IMR-90 (cell line): Measurements from ENCODE around the gene PACS1. TPM values are rescaled to one million over a fixed set of nuclear protein-coding genes. Genes with fewer than 3 reads are reported as not detected.

Source experiments
- ATAC-seq: fragments of 200-7000 bp; cut with Tn5 transposase; 2 replicates; pipeline ENCODE4 v1.9.1; 2020; ENCODE audit warnings: low read depth, mild to moderate bottlenecking, moderate library complexity
- BruUV-seq: library from RNA; stranded (reverse); fragments of 400-500 nt; replicated peaks from 2 replicates; lab custom pipeline; 2021; lab: Mats Ljungman, UMichigan
- CTCF ChIA-PET: fragments of 300-600 bp; formaldehyde crosslinking; extraction: SDS; loops from one replicate; lab custom pipeline; 2021; ENCODE audit warnings: antibody characterized with exemption; lab: Yijun Ruan, JAX
- POLR2A ChIA-PET: fragments of 300-600 bp; sonication (Branson Sonifier 250); formaldehyde crosslinking; loops from one replicate; lab custom pipeline; 2022; ENCODE audit warnings: antibody characterized with exemption; ENCODE audit not compliant: unreplicated experiment; lab: Charles Lee
- DNase-seq: peaks from one replicate; pipeline ENCODE4 v3.0.0; 2013
- H2AFZ ChIP-seq: replicated peaks from 2 replicates; pipeline ENCODE3; 2013; ENCODE audit warnings: low read length, mild to moderate bottlenecking; ENCODE audit not compliant: poor library complexity
- H2AK5ac ChIP-seq: 2 replicates; pipeline ENCODE4 v1.6.1; 2013; ENCODE audit warnings: low read depth, low read length, inconsistent platforms
- H2AK9ac ChIP-seq: replicated peaks from 2 replicates; pipeline ENCODE3; 2013; ENCODE audit warnings: mild to moderate bottlenecking, low read depth, low read length, moderate library complexity; ENCODE audit not compliant: poor library complexity
- H2BK120ac ChIP-seq: 2 replicates; pipeline ENCODE4 v1.6.1; 2013; ENCODE audit warnings: low read depth, low read length, inconsistent platforms
- H2BK15ac ChIP-seq: 3 replicates; pipeline ENCODE4 v1.6.1; 2013; ENCODE audit warnings: low read depth, low read length, inconsistent platforms
- H2BK20ac ChIP-seq: 2 replicates; pipeline ENCODE4 v1.6.1; 2013; ENCODE audit warnings: low read depth, mild to moderate bottlenecking, inconsistent platforms, low read length, moderate library complexity
- H2BK5ac ChIP-seq: 2 replicates; pipeline ENCODE4 v1.6.1; 2013; ENCODE audit warnings: mild to moderate bottlenecking, low read depth, low read length, inconsistent platforms; ENCODE audit not compliant: poor library complexity, severe bottlenecking
- H3K14ac ChIP-seq: replicated peaks from 2 replicates; pipeline ENCODE4 v1.6.1; 2013; ENCODE audit warnings: low read depth, low read length, inconsistent platforms
- H3K18ac ChIP-seq: 2 replicates; pipeline ENCODE4 v1.6.1; 2013; ENCODE audit warnings: low read depth, low read length, control low read depth
- H3K23ac ChIP-seq: 2 replicates; pipeline ENCODE4 v1.6.1; 2013; ENCODE audit warnings: low read depth, low read length, inconsistent platforms
- H3K27ac ChIP-seq: 2 replicates; pipeline ENCODE4 v1.5.1; 2013; ENCODE audit warnings: mild to moderate bottlenecking, control low read depth, low read length; ENCODE audit not compliant: insufficient read depth
- H3K27me3 ChIP-seq: 2 replicates; pipeline ENCODE4 v1.6.1; 2013; ENCODE audit warnings: low read length; ENCODE audit not compliant: control insufficient read depth, insufficient read depth
- H3K36me3 ChIP-seq: 2 replicates; pipeline ENCODE4 v1.6.1; 2013; ENCODE audit warnings: low read length, mixed read lengths; ENCODE audit not compliant: control insufficient read depth, insufficient read depth
- H3K4ac ChIP-seq: 2 replicates; pipeline ENCODE4 v1.6.1; 2013; ENCODE audit warnings: low read depth, low read length, inconsistent platforms
- H3K4me1 ChIP-seq: 2 replicates; pipeline ENCODE4 v1.6.1; 2013; ENCODE audit warnings: low read length, mixed read lengths; ENCODE audit not compliant: control insufficient read depth, insufficient read depth
- H3K4me2 ChIP-seq: 2 replicates; pipeline ENCODE4 v1.6.1; 2013; ENCODE audit warnings: low read depth, mild to moderate bottlenecking, control low read depth, low read length, moderate library complexity
- H3K4me3 ChIP-seq: 2 replicates; pipeline ENCODE4 v1.5.1; 2013; ENCODE audit warnings: low read depth, mild to moderate bottlenecking, control low read depth, low read length, moderate library complexity; ENCODE audit not compliant: insufficient read depth
- H3K56ac ChIP-seq: 2 replicates; pipeline ENCODE4 v1.6.1; 2013; ENCODE audit warnings: low read length, inconsistent platforms; ENCODE audit not compliant: insufficient read depth; ENCODE audit errors: extremely low read depth
- H3K79me1 ChIP-seq, 2 experiments: 2 replicates each; pipeline ENCODE4 v1.6.1; 2013; ENCODE audit warnings: low read length in 2 of 2, inconsistent platforms in 1 of 2, low read depth in 1 of 2
- H3K9ac ChIP-seq: 2 replicates; pipeline ENCODE4 v1.6.1; 2013; ENCODE audit warnings: low read depth, low read length, control low read depth
- H3K9me1 ChIP-seq: 2 replicates; pipeline ENCODE4 v1.6.1; 2013; ENCODE audit warnings: low read length, inconsistent platforms; ENCODE audit not compliant: insufficient read depth
- H3K9me3 ChIP-seq: 2 replicates; pipeline ENCODE4 v1.6.1; 2013; ENCODE audit warnings: low read length; ENCODE audit not compliant: control insufficient read depth, insufficient read depth
- H4K20me1 ChIP-seq: 2 replicates; pipeline ENCODE4 v1.6.1; 2013; ENCODE audit warnings: low read length, inconsistent platforms; ENCODE audit not compliant: insufficient read depth
- H4K5ac ChIP-seq: 2 replicates; pipeline ENCODE4 v1.6.1; 2013; ENCODE audit warnings: mild to moderate bottlenecking, low read depth, low read length, control low read depth
- H4K8ac ChIP-seq, 2 experiments: 2 replicates each; pipeline ENCODE4 v1.6.1; 2013; ENCODE audit warnings: low read depth in 2 of 2, low read length in 2 of 2, control low read depth in 1 of 2, inconsistent platforms in 1 of 2
- H4K91ac ChIP-seq: 2 replicates; pipeline ENCODE4 v1.6.1; 2013; ENCODE audit warnings: low read depth, low read length, inconsistent platforms; ENCODE audit not compliant: insufficient read depth
- CHD1 ChIP-seq: IDR thresholded peaks from 2 replicates; pipeline ENCODE4 v1.6.1; 2012; ENCODE audit warnings: low read depth, low read length, improper control_type of control experiment
- CTCF ChIP-seq: conservative IDR thresholded peaks from 2 replicates; pipeline ENCODE4 v1.5.1; 2012; ENCODE audit warnings: mild to moderate bottlenecking, low read depth, low read length, improper control_type of control experiment
- ELK1 ChIP-seq: fragments of 150-350 bp; IDR thresholded peaks from 2 replicates; pipeline ENCODE4 v1.6.1; 2016; ENCODE audit warnings: low read depth, mild to moderate bottlenecking, low read length, moderate library complexity, borderline replicate concordance
- MAZ ChIP-seq: IDR thresholded peaks from 2 replicates; pipeline ENCODE4 v1.6.1; 2012; ENCODE audit warnings: low read depth, mild to moderate bottlenecking, low read length, improper control_type of control experiment, moderate library complexity, borderline replicate concordance
- WGBS, 2 experiments: methylation state at CpG; one replicate each; pipeline versions ENCODE4 v1.1.5 to v1.1.7; 2013; ENCODE audit warnings: missing lambda C conversion rate in 2 of 2; ENCODE audit not compliant: insufficient read length in 1 of 2; ENCODE audit errors: extremely low coverage in 2 of 2; 5-methylcytosine and 5-hydroxymethylcytosine counted together
- dilution Hi-C: fragments of 300-500 bp; cut with HindIII; formaldehyde crosslinking; loops from one replicate; pipeline ENCODE4 v1.14.3; 2018; ENCODE audit warnings: low sequenced_read_pairs; ENCODE audit not compliant: unreplicated experiment
- in situ Hi-C: fragments of 300-500 bp; cut with MboI; formaldehyde crosslinking; loops from 3 replicates; pipeline ENCODE4 v1.14.3; 2019; ENCODE audit warnings: low sequenced_read_pairs, inconsistent platforms, mixed read lengths
- intact Hi-C: fragments of 100-400 bp; cut with micrococcal nuclease; formaldehyde crosslinking; loops from 2 replicates; pipeline ENCODE4 v1.10.0; 2022
- polyA plus RNA-seq, 3 experiments: library from polyadenylated mRNA; depleted of rRNA; stranded (reverse); fragments of >200 nt; gene quantifications; 2 replicates each; pipeline ENCODE4 v1.2.3, GENCODE V29; 2012; ENCODE audit warnings: low replicate concordance in 1 of 3
- total RNA-seq: library from RNA; depleted of rRNA; stranded (reverse); fragments of >200 nt; gene quantifications from 2 replicates; pipeline ENCODE4 v1.2.3, GENCODE V29; 2012

Gene PACS1
- total and polyA plus RNA-seq, 2 of the 4 experiments (the other 2 are of a cell fraction): 7.3 to 32.0 TPM

- Histone ChIP-seq H2BK15ac (no peak overlapping the region), H3K27ac (no peak overlapping the region), H3K14ac (no peak overlapping the region), H3K79me1 (peaks cover 5 to 44% of the 10 kb centered on the region in 2 experiments; a peak in 3 of 4 replicates), H2AK9ac (no peak overlapping the region), H3K9me1 (no peaks in the 10 kb centered on the region; the same call in 1 of the 2 replicates), H2BK20ac (no peak overlapping the region), H3K4ac (no peak overlapping the region), H4K8ac (no peak overlapping the region), H3K23ac (no peak overlapping the region), H4K5ac (no peak overlapping the region), H4K91ac (no peak overlapping the region), H2AK5ac (no peak overlapping the region), H4K20me1 (peaks cover 19% of the 10 kb centered on the region; the same call in 1 of the 2 replicates), H3K9me3 (no peaks in the 10 kb centered on the region), H2BK5ac (no peak overlapping the region), H3K56ac (no peak overlapping the region), H3K4me3 (no peak overlapping the region), H3K4me1 (peaks cover 4% of the 10 kb centered on the region; the same call in 1 of the 2 replicates), H3K4me2 (no peak overlapping the region), H2AFZ (no peak overlapping the region), H3K9ac (no peak overlapping the region), H3K18ac (no peak overlapping the region), H3K27me3 (no peaks in the 10 kb centered on the region), H3K36me3 (peaks cover 43% of the 10 kb centered on the region), H2BK120ac (no peak overlapping the region)
- in situ Hi-C loops (no loop called here), dilution Hi-C loops (no loop called here), intact Hi-C loops (no loop called here)
- no peak for TF ChIP-seq ELK1
- no peak for TF ChIP-seq MAZ
- TF ChIP-seq CTCF: peak; percentile 37
- no peak for TF ChIP-seq CHD1
- WGBS, 2 experiments: no CpG with 5 or more reads among the region's 12 CpGs
- no peak for ATAC-seq
- DNase-seq: no peak
- no TSS peak for BruUV-seq
- CTCF ChIA-PET: no interaction called here
- POLR2A ChIA-PET: no interaction called here
These were observed 194.8 kb downstream of the PACS1 start for GRCh38 chr11:66264914-66265313.
